ENCODE results near the gene PTGDS. TPM values are rescaled to one million over a fixed set of nuclear protein-coding genes. Genes with fewer than 3 reads are reported as not detected.

The PTGDS gene
- total and polyA plus RNA-seq, 4 donors = 0.23 to 15.2 (median 6.4) TPM

GRCh38 chr9:136979769-136980587, 2.7 kb downstream of the PTGDS start:
- H3K4me1 ChIP-seq (ENCODE audit: control insufficient read depth in 4 of 4, insufficient read depth in 4 of 4, low read length in 3 of 4) = peaks cover 0 to 7% (median 4%) of the 10 kb centered on the region in 4 donors
- no peak for TF ChIP-seq SP1 (IDR thresholded peaks at IDR 0.05)
- TF ChIP-seq RAD21 (IDR thresholded peaks at IDR 0.05) = no peak
- no peak for TF ChIP-seq HNF4G (IDR thresholded peaks at IDR 0.05)
- no peak for TF ChIP-seq HNF4A (conservative IDR thresholded peaks at IDR 0.05)
- TF ChIP-seq, protein P1, sequence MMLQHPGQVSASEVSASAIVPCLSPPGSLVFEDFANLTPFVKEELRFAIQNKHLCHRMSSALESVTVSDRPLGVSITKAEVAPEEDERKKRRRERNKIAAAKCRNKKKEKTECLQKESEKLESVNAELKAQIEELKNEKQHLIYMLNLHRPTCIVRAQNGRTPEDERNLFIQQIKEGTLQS (IDR thresholded peaks at IDR 0.05) = no peak
- TF ChIP-seq RXRA (IDR thresholded peaks at IDR 0.05) = no peak
- TF ChIP-seq FOXA1 (IDR thresholded peaks at IDR 0.05) = no peak
- TF ChIP-seq JUND (IDR thresholded peaks at IDR 0.05) = no peak
- TF ChIP-seq EGR1 (IDR thresholded peaks at IDR 0.05; ENCODE audit: low read depth in 2 of 2) = no peak
- no peak for TF ChIP-seq TAF1 (conservative IDR thresholded peaks at IDR 0.05)
- TF ChIP-seq NR2F2 (IDR thresholded peaks at IDR 0.05) = no peak
- TF ChIP-seq YY1 (IDR thresholded peaks at IDR 0.05) = no peak
- no peak for TF ChIP-seq FOXA2 (IDR thresholded peaks at IDR 0.05)
- no peak for TF ChIP-seq REST (IDR thresholded peaks at IDR 0.05)
- TF ChIP-seq, protein P2, sequence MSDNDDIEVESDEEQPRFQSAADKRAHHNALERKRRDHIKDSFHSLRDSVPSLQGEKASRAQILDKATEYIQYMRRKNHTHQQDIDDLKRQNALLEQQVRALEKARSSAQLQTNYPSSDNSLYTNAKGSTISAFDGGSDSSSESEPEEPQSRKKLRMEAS (IDR thresholded peaks at IDR 0.05) = no peak
- TF ChIP-seq, protein P3, sequence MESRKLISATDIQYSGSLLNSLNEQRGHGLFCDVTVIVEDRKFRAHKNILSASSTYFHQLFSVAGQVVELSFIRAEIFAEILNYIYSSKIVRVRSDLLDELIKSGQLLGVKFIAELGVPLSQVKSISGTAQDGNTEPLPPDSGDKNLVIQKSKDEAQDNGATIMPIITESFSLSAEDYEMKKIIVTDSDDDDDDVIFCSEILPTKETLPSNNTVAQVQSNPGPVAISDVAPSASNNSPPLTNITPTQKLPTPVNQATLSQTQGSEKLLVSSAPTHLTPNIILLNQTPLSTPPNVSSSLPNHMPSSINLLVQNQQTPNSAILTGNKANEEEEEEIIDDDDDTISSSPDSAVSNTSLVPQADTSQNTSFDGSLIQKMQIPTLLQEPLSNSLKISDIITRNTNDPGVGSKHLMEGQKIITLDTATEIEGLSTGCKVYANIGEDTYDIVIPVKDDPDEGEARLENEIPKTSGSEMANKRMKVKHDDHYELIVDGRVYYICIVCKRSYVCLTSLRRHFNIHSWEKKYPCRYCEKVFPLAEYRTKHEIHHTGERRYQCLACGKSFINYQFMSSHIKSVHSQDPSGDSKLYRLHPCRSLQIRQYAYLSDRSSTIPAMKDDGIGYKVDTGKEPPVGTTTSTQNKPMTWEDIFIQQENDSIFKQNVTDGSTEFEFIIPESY (IDR thresholded peaks at IDR 0.05) = no peak
- no peak for TF ChIP-seq GABPA (IDR thresholded peaks at IDR 0.05 in 1 of 2, conservative IDR thresholded peaks at IDR 0.05 in 1 of 2)
- no peaks in the 10 kb centered on the region for H3K9me3 ChIP-seq (ENCODE audit: control insufficient read depth in 4 of 4, low read length in 3 of 4)
- DNase-seq (ENCODE audit: low spot score) = no peak
- no peak overlapping the region for H3K27ac ChIP-seq (ENCODE audit: low read depth in 1 of 2, low read length in 2 of 2)
- no peak overlapping the region for H3K4me3 ChIP-seq (ENCODE audit: low read depth in 1 of 3, low read length in 3 of 3)
- H3K27me3 ChIP-seq (ENCODE audit: control insufficient read depth in 4 of 4, insufficient read depth in 4 of 4, low read length in 3 of 4) = peaks cover 0 to 6% (median under 1%) of the 10 kb centered on the region in 4 donors
- H3K9ac ChIP-seq (ENCODE audit: low read depth in 1 of 2, low read length in 2 of 2) = no peak overlapping the region
- 89% methylated on average over 26 of the region's 26 CpGs for WGBS
- no peaks in the 10 kb centered on the region for H3K36me3 ChIP-seq (ENCODE audit: control insufficient read depth in 4 of 4, insufficient read depth in 3 of 4, low read depth in 1 of 4, low read length in 3 of 4)
